Activated T-cell treated with anti-CD3 and anti-CD28 coated beads for 24 hours (primary cell): Measurements from ENCODE around the gene ADGRG2.

Source experiments
- DNase-seq: peaks from one replicate; pipeline ENCODE4 v3.0.0-alpha.2; 2020; ENCODE audit warnings: low read depth

ADGRG2 gene

DNA sequence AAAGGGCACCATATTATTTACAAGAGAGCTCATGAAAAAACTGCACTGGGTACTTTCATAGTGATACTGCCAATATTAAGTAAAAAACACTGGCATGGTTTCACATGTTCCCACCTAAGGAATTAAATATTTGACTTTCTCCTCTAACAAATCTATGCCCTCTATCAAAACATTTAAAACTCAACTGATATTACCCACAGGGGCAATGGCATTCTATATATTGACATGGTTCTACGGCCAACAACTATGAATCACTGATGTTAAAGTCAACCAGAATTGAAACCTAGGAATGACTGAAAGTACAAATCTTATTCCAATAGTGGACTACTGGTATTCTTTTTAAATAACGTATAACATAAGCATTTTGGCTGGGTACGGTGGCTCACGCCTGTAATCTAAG, 166.6 kb downstream of the ADGRG2 start:
- DNase-seq = no peak

DNA sequence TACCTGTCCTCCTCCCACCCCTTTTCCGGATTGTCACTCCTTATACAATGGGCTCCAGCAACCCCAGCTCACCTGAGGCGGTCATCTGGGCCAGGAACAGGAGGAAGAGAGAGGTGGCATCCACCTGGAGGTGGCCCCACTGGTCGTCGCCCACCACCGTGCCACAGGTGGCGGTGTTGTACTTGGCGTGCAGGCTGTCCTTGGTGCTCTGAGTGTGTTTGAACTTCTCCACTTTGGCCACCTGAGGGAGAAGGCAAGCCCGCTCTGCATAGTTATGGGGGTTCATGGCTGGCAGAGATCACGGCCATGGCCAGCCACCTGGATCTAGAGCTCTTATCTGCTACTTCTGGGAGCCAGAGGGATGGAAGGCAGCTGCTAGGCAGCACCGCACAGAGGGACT, 171.2 kb downstream of the ADGRG2 start:
- DNase-seq = no peak

DNA sequence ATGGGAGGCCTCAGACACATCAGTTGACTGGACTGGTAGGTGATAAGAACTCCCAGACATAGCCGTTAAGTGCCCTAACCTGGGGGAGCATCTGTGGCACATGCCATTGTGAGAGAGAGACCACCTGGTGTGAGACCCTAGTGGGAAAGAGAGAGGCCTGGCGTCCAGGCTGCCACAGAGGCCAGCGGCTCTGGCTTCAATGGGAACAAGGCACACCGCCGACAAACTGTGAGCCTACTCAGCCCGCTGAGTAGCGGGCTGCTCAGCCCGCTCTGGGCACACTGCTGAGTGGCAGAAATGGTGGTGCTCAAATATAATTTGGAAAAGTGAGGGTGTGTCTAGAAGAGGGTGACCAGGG, 172.3 kb downstream of the ADGRG2 start:
- DNase-seq = no peak

DNA sequence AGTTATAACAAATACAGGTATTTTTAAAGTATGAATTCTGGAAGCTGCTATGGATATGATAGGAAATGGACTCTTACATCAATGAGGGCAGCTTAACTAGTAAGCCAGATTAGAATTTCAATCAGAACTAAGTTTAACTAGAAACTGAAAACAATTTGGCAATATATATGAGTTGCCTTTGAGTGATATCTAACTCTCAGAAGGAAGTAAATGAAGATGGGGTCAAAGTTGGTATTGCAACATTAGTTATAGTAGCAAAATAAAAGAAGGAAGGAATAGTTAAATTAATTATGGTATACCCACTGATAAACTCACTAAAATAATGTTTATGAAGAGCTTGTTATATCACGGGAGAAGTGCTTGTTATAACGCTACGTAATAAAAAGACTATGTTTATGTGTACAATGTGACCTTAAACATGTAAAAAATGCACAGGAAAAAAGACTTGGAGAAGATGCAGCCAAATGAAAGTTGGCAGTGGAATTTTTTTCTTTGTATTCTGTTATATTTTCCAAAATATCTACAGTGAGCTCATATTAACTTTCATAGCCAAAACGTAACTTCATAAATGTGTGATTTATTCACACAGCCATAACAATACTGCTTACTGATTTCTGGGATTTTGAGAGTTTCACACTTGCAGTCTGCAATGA, 172.9 kb downstream of the ADGRG2 start:
- DNase-seq = no peak

DNA sequence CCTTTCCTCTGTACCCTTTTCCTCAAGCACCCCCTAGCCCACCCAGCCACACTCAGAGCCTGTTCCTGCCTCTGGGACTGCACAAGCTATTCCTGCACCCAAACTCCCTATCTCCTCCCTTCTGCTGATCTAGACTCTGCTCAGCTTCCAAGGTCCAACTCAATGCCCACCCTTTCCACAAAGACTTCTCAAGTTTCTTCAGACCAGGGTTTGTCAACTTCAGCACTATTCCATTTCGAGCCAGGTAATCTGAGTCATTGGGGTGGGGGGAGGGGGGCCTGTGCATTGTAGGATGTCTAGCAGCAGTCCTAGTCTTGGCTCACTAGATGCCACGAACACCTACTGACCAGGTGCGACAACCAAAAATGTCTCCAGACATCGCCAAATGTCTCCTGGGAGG, 175.7 kb downstream of the ADGRG2 start:
- no peak for DNase-seq

DNA sequence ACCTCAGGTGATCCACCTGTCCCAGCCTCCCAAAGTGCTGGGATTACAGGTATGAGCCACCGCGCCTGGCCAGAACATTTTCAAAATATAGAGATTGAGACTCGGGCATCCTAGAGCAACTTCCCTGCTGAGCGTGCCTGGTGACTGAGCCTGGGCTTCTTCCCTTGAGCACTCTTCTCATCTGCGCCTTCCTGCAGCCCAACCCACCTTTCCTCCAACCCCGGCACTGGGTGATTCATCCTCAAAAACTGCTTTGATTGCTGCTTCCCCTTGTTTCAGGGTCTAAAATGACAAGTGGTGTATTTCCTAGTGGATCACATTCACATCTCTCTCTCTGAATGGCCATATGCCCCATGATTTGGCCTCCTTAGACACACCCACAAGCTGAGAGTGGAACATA, 176.1 kb downstream of the ADGRG2 start:
- no peak for DNase-seq

DNA sequence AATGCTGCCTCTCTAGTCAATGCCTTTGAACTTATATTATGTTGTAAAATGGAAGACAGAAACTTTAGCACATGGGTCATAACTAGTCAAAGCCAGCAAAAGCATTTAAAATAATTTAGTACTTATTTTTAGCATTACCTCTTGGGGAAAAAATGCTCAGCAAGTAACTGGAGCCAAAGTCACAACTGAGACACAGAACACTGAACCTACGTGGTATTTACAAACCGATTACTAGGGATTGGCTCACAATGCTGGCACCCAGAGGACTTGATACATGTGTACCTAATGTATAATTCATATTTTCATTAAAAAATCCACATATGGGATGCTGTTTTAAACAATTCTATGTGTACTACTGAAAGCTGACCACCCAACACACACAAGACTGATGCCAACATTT, 176.8 kb downstream of the ADGRG2 start:
- DNase-seq = no peak

DNA sequence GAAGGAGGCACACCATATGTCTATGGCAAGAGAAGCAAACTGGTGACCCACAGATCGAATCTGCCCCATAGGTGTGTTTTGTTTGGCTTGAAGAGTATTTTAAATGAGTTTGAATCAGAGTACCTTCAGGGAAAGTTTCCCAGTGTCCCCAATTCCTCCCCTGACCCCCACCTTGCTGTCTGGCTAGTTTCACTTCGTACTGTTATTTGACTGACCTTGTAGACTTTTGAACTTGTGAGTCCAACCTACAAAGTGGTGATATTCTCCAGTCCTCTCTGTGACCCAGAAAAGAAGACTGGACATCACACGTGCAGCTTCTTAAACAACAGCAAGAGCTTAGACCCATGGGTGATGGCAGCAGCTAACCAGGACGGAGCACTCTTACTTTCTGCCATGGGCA, 177.8 kb downstream of the ADGRG2 start:
- DNase-seq = no peak

DNA sequence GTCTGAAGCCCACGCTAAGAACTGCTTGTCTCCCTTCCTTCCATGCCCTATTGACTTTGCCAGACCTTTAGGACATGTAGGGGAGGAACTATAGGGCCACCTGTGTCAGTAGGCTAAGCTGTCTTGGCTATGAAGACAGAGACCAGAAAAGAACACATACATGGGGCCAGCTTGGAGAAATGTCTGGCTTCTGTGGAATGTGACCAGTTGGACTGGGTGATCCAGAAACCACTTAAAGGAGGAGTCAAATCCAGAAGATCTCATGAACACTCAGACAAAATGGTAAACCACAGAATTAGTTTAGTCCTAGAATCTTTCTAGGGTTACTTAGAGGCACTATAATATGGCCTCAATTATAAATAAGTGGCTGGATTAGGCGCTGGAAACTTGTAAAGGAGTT, 180.4 kb downstream of the ADGRG2 start:
- no peak for DNase-seq
